Activated T-cell treated with anti-CD3 and anti-CD28 coated beads for 4 hours (primary cell): ENCODE measurements around the gene ADORA1.

Experiments
- DNase-seq: peaks from one replicate; pipeline ENCODE4 v3.0.0-alpha.2; 2020

Gene ADORA1

DNA sequence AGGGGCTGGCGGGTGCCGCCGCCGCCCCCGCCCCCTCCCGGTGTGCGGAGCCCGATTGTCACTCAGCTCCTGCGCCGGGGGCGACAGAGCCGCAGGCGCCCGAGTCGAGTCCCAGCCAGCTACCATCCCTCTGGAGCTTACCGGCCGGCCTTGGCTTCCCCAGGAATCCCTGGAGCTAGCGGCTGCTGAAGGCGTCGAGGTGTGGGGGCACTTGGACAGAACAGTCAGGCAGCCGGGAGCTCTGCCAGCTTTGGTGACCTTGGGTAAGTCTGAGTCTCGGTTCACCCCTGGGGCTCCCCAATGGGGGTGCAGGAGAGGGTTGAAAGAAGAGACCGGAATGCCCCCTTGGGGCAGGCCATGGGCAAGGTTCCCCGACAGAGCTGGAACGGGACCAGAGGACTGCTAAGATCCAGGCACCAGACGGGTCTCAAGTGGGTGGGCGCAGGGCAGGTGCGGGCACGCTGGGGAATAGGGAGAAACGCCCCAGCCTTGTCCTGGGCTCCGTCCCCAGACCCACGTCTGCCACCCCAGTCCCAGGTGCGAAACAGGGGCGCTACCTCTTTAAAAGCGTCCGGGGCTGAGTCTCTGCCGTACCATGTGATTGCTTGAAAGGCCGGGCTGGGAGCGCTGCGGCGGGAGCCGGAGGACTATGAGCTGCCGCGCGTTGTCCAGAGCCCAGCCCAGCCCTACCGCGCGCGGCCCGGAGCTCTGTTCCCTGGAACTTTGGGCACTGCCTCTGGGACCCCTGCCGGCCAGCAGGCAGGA lies at the start of gene ADORA1:
ADORA1 (plus strand) TSS at position 61 of the 765 bp plus-strand sequence. CDS start 1,116 bp downstream, outside the sequence.
- DNase-seq: no peak

GRCh38 chr1:203077956-203078355 lies 49.6 kb upstream of the ADORA1 start:
- no peak for DNase-seq

- DNase-seq: no peak
Measured at GRCh38 chr1:203078478-203078877, 49.0 kb upstream of the ADORA1 start.

- no peak for DNase-seq
Measured at GRCh38 chr1:203080456-203080855, 47.1 kb upstream of the ADORA1 start.

DNA sequence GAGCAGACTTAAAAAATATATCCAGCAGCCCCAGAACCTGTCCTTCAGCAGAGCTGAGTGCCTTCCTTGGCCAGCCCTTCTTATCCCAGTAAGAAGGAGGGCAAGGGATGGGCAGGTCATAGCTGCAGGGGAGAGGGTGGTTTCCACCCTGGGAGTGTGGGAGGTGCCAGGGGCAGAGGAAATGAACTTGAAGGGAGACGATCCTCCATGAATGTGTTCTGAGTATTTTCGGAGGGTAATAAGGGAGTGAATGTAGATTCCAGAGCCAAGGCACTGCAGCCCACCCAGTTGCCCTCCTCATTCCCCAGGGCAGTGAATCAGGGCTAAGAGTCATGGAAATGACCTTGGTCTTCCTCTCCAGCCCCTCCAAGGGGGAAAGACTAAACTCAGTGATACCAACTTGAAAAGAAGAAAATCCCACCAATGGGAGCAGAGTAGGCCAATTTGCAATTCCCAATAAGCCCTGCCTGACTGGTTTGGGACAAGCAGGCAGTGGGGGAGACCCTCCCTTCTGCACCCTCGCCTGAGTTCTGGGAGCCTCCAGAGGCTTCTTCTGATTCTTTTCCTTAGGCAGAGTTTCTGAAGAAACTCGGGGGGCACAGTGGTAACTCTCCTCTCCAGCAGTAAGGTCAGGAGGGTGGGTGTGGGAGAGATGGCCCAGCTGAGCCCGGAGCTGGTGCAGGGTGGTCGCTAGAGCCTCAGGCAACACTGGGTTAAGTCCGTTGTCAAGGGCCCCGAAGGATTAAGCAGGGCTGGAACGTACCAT lies 45.9 kb upstream of the ADORA1 start:
- DNase-seq: no peak

GRCh38 chr1:203082231-203082505 lies 45.4 kb upstream of the ADORA1 start:
- no peak for DNase-seq

DNA sequence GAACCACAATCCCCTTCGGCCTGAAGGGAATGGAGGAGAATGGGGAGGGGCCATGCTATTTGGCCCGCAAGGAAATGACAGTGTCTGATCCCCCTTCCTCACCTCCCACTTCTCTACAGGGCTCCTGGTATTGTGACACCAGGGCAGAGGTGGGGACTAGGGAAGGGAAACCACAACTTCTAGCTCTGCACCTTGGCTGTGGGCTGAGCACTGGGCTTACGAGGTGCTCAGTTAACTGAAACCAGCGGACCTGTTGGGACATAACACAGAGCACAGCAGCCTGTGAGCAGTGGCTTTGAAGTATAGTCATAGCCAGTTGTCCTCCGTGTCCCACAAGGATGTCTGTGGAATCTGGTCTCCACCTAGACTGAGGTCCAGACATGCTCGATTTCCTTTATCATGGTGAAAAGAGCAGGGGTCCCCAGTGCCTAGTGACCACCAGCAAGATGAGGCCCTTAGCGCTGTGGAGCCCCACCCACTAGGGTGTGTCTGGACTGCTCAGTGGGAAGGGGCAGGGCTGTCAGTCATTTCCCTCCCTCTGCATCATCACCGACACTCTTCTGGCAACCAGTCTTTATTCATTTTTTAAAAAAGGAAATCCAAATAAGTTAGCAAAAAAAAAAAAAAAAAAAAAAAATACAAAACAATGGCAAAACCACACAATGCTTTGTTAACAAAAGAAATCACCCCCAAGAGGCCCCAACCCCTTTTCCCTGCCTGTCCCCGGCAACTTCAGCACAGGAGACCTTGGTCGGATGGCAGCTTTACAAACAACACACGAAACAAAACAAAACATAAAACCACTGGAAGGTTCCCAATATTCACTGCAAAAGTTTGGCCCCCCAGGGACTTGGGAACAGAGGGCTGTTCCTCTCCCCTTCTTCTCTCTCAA lies 44.7 kb upstream of the ADORA1 start:
- no peak for DNase-seq

- no peak for DNase-seq
Measured at GRCh38 chr1:203083463-203083921, 44.0 kb upstream of the ADORA1 start.

GRCh38 chr1:203084588-203085527 lies 42.7 kb upstream of the ADORA1 start:
- no peak for DNase-seq

GRCh38 chr1:203085528-203086406 lies 41.8 kb upstream of the ADORA1 start, which contains the start of gene MYOG:
MYOG (minus strand) TSS chr1:203086012; CDS start chr1:203085961, 51 bp downstream.
- DNase-seq: no peak

DNA sequence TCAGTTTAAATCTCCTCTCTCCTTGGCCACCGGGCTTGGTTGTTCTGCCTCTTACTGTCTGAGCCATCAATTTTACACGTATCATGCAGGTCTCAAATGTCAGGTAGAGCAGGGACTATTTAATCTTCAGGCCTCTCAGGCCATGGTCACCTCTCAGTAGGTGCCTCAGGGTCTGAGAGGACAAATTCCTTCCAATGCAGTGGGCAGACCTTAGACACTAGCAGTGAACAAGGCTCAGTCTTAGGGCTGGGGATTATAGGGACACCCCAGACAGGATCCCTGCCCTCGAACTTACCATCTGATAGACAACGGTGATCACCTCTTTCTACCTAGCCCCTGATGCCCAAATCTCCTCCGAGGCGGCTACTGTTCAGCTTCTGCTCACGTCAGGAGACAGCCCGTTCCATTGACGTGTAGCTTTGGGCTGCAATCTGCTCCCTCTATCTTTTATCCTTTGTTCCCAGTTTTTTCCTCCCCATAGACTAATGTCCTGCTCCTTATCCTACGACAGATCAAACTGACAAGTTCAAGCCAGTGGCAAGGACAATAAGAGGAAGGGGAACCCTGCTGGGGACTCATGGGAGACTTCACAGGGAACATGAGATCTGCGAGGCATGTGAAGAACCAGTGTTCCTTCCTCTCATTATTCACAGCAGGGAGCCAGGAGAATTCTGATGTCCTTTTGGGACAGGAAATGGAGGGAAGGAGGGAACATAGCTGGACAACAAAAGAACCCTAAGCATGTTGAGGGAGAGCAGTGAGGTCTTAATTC lies 40.3 kb upstream of the ADORA1 start:
- no peak for DNase-seq

DNA sequence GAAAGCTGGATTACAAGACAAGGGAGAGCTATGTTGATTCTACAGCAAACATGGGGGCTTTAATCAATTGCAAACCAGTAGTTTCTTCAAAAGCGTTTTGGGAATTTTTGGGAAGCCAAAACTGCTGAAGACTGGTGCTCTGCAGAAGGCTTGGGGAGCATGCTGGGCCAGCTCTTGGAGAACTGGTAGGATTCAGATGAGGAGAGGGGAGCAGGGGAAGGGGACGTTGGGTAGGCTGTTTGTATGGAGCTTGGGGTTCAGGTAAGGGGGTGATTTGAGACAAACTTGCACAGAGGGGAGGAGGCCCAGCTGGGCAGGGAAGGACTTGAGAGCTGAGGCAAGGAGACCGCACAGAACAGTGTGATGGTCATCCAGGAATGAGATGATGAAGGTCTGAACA lies 39.1 kb upstream of the ADORA1 start:
- no peak for DNase-seq

DNA sequence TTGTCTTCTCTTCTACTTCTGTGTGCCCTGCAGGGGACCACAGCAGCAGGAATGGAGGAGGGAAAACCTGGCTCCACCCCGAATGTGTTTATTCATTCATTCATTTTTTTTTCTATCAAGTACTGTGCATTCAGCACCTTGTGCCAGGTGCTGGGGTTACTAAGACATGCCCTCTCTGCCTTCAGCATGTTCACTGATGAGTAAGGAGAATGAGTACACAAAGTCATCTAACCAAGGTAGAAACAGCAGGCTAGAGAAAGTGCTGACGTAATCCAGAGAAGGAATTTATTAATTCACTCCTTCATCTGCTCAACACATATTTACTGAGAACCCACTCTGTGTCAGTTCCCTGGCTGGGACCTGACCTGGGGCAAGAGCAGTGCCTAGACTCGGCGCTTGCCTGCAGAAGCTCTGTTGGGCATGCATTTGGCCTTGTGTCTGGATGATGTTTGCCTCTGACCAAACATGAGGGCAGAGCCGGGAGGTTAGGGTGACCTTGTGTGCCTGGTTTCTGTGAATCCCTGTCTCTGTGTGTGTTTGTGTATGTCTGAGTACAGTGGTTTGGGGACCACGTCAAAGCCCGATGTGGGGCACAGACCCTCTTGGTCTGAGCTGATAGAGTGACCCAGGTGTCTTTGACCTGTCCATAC lies 38.4 kb upstream of the ADORA1 start:
- no peak for DNase-seq

- DNase-seq: no peak
Measured at GRCh38 chr1:203089651-203090045, 37.9 kb upstream of the ADORA1 start.

DNA sequence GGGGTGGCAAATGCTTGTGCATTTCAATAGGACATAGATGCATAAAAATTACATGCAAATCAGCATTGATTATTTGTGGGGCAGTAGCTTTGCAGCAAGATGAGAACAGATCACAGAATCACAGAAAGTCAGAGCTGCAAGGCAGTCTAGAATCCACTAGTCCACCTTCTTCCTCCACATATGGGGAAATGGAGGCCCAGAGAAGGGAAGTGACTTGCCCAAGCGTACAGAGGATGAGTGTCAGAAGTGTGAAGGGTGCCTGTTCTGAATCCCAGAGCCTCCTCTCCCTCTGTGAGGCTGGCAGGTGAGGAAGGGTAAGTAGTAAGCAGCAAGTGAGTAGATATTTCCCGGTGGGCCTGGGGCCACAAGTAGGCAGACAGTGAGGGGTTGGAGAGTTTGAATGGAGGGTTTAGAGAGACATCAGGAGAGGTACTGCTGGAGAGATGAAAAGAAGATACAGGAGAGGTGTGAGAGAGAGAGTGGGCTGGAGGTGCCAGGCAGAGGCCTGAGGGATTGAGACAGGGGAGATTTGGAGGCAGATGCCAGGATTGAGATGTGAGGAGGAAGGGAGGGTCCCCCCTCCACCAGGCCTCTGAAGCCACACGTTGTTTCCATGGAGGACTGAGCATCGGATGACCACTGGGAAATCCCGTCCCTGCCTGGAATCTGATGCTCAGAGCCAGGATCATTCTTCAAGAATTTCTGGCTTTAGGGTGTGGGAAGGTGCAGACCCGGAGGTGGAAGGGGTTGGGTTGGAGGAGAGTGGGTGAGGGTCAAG lies 36.9 kb upstream of the ADORA1 start:
- DNase-seq: no peak

GRCh38 chr1:203091199-203091477 lies 36.4 kb upstream of the ADORA1 start:
- no peak for DNase-seq

GRCh38 chr1:203091761-203092330 lies 35.7 kb upstream of the ADORA1 start:
- no peak for DNase-seq

GRCh38 chr1:203093754-203094410 lies 33.6 kb upstream of the ADORA1 start:
- no peak for DNase-seq
